Central memory CD4-positive, alpha-beta T cell (primary cell): ENCODE results near the gene CCL7.
"Not testable (repeated sequence)": the region's sequence is repeated elsewhere in the genome, so short reads cannot be mapped to it uniquely, and the experiment has no call there.

Experiments
- DNase-seq: peaks from one replicate; pipeline ENCODE4 v3.0.0; 2022
- total RNA-seq, 3 experiments: gene quantifications; one replicate each; lab custom pipeline; 2026; lab: John Stamatoyannopoulos, UW

The CCL7 gene
- 0 reads per million in 3 experiments for total RNA-seq

DNA sequence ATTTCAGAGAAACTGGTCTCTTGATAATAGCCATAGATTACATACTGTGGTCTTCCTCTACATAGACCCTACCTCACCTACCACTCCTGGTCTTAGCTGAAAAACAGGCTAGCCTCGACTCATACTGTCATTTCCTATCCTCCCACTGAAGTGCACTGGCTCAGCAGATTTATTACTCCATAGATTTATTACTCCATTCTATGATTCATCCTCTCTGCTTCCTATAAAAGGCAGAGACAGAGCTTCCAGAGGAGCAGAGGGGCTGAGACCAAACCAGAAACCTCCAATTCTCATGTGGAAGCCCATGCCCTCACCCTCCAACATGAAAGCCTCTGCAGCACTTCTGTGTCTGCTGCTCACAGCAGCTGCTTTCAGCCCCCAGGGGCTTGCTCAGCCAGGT, at the start of gene CCL7:
Gene CCL7, plus strand, starts transcription at position 253 of the 400 bp plus-strand sequence. Its CDS starts 70 bp downstream, at position 323.
- no peak for DNase-seq

DNA sequence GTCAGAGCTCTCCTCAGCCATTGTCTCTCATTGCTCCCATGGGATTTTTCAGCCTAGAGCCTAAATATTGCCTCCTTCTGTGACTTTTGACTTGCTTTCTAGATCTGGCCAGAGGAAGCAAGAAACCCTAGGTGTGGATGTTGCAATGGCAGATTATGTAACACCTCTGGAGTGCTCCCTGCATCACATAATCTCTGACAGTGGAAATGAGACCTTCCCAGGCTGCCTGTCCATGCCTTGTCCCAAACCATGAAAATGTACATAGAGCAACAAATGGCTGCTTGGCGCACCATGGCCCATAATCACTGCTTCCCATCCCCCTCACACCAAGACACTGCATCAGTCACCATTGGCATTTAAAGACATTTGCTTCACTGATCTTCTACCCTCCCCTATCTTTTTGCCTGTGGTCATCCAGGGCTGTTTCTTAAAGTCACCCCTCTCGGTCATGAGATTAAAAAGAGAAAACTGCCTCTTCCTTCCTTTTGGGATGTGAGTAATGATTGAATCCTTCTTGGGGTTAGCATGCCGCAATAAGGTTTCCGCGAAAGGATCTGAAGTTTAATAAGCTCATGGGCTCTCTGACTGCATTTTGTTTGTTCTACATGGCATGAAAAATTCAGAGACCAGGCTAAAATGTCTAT, 49.1 kb upstream of the CCL7 start:
- DNase-seq, result no peak

DNA sequence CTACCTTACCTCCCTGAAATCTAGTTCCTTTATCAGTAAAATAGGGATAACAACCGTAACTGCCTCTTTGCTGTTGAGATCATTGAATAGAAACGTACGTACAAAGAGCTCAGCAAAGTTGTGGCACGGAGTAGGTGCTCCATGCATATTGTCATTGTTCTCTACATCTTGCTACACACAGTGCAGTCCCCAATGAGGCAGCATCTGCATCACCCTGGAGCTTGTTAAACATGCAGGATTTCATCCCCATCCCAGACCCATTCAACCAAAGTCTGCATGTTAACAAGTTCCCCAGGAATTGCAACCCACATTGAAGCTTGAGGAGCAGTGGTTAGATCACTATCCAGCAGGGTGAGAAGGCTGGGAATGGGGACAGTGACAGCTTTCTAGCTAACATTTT, 48.6 kb upstream of the CCL7 start:
- no peak for DNase-seq

DNA sequence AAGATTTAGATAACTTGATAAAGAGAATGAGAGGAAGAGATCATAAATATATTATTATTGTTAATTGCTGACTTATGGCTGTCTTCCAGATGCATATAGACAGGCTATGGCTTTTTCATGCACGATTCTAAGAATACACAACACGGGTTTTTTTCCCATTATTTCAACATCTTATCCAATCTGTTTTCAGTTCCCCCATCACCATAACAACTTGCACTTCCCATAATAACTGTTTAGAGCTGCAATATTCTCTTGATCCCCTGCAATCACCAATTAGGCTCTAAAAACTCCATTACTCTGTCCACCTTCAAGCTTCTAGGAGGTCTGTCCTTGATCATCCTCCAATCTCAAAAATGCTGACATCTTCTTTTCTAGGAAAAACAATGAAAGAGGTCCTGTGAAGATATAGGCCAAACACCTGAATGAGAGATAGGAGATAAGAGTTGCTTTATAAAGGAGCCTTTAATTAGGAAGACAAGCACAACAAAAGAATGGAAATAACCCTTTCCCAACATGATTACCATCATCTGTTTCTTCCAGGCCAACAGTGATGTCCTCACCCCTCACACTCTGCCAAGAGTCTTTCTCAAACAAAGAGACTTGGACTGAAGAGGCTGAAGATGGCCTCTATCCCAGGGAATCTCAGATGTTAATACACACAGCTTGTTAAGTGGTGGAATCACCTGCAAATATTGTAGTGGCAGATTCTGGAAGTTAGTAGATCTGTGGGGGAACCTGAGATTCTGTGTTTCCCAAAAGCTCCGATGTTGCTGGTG, 47.1 kb upstream of the CCL7 start:
- no peak for DNase-seq

DNA sequence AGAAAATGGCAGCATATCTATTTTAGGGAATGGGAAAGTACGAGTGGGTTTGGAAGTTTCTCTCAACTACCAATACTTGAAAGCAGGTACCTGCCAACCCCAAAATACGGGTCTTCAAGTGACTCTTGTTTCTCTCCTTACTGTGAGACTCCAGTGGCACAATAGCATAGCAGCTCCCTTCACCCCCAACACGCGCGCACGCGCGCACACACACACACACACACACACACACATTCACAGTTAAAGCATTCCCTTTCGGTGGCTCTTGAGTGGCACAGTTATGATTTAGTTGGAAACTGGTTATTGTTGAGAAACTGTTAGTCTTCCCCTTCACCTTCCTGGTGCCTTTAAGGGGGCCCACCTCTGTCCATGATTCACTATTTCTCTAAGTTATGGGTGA, 45.0 kb upstream of the CCL7 start:
- no peak for DNase-seq

DNA sequence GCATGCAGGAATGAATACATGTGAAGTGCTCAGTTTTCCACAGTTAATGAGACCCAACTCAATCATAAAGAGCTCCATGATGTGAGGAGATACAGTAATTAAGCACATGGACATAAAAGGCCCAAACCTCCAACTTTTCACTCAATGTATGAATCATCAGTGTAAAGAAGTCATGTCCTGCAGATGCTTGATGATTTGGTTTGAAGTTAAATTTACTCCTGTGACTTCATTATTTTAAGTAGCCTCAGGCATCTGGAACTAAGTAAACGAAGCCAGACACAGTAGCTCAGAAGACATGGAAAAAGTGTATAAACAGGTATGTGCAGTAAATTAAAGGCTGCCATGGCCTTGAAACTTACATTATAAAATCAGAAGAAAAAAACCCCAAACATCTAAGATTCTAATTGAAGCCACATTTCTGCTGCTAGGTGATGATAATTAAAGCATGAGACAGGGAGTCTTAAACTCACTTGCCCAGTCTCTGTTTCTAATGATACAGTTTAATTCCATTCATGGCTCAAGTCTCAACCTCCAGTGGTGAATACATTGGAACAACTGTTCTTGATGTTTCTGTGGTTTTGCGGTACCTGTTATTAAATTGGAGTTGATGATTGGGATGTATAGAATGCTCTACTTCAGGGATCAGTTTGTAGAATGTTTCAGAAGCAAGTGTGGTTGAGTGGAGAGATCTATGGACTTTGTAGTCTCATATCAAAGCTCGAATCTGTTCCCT, 43.8 kb upstream of the CCL7 start:
- DNase-seq, result no peak

DNA sequence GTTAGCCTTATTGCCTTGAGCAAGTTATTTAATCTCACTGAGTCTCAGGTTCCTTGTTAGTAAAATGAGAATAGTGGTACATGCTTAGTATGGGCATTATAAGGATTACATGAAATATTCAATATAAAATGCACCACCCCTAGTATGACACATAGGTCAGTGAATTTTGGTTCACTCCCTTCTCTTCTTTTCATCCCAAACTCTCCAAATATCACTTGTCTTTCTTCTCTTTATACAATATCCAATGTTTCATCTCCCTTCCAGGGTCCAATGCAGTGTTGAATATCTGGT, 43.3 kb upstream of the CCL7 start:
- DNase-seq, result no peak

DNA sequence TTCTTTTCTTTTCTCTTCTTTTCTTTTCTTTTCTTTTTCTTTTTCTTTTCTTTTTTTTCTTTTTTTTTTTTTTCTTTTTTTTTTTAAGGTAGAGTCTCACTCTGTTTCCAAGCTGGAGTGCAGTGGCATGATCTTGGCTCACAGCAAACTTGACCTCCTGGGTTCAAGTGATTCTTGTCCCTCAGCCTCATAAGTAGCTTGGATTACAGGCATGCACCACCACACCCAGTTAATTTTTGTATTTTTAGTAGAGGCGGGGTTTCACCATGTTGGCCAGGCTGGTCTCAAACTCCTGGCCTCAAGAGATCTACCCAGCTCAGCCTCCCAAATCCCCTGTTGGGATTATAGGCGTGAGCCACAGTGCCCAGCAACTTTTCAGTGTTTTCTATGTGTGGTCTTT, 42.7 kb upstream of the CCL7 start:
- not testable (repeated sequence) for DNase-seq

DNA sequence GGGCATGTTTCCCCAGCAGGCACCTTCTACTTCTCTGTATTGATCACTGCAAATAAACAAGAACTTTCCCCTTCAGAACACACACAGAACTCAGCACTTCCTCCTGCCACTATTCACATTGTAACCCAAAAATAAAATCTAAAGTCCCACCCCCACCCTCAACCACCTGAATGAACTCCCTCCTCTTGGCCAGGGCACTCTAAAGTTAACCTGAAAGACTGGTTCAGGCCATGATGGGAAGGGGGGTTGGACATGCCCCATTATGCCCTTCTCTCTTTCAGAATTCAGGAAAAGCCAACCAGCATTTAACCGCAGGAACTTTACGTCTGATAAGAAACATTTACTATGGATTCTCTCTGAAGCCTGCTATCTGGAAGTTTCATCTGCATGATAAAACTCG, 42.3 kb upstream of the CCL7 start:
- DNase-seq, result no peak

DNA sequence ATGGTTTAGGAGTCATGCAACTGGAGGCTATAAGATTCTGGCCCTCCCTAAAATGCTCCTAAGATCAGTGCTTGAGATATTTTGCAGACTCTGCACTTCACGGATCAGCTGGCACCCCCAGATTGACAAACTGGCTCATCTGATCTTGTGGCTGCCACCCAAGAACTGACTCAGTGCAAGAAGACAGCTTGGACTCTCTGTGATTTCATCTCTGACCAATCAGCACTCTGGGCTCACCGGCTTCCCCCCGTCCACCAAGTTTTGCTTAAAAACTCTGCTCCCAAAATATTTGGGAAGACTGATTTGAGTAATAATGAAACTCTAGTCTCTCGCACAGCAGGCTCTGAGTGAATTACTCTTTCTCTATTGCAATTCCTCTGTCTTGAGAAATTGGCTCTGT, 41.2 kb upstream of the CCL7 start:
- no peak for DNase-seq

DNA sequence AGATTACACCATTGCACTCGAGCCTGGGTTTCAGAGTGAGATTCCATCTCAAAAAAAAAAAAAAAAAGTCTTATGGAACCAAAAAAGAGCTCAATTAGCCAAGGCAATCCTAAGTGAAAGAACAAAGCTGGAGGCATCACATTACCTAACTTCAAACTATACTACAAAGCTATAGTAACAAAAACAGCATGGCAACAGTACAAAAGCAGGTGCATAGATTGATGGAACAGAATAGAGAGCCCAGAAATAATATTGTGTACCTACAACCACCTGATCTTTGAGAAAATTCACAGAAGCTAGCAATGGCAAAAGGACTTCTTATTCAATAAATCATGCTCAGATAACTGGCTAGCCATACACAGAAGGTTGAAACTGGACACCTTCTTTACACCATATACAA, 39.7 kb upstream of the CCL7 start:
- DNase-seq, result no peak

DNA sequence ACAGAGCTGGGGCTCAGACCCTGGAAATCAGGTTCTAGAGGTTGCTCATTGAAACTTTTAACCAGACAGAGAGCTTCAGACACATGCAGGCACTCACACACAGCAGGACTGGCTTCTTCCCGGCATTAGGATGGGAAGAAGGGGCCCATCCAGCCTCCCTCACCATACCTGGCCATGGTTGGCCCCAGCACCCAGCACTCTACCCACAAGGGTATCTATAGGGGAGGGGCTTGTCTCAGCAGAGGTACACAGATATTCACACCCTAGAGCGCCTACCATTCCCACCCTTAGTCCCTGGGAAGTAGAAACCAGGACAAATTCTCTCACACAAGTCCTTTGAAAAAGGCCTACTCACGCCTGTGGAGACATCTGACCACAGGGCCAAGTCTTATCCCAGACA, 35.4 kb upstream of the CCL7 start:
- DNase-seq, result no peak

DNA sequence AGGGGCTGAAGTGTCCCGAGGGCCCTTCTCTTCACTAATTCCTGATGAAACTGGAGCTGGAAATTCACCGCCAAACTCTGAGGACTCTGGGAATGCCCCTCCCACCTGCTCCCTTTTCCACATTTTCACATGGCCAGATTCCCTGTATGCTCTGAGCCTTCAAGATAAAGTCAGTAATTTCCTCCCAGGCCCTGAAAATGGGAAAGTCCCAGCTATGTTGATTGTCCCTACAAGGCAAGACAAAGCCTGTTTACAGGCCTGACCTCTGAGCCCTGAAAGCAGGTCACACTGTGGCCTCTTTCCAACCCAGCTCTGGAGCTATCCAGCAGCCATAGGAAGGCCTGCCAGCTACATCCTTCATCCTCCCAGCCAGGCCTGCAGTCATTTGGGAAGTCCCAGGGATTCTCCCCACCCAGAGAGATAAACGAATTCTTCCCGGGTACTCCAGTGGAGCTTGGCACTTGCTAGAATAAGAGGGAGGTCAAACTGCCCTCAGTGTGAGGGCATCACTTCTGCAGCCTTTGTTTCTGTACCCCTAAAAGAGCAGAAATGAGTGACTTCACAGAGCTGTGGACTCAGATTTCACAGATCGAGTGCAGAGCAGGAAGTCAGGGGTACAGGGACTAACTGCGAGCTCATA, 34.5 kb upstream of the CCL7 start:
- DNase-seq, result no peak

DNA sequence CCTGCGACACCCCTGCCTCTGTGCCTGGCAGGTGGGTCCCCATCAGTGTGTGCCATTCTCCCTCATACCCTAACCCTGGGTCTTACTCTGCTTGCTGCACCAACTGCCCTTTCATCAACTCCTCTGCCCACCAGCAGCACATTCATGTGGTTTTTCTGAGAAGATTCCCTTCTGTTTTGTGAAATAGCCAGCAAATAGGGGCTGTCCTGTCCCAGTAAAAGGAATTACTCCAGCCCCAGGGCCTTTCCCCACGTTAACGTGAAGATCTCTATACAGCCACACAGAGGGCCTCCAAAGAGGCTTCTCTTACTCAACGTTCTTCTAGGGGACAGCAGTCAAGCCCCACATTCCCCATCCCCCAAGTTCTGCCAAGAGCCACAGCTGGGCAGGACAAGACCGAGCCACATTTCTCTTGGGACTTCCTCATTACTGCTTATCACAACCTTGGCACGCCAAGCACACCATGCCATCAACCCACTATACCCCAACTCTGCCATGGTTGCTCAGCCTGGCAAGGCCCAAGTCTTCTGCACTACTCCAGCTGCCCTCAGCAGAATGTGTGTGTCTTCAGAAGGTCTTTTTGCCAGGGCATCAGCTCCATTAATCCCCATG, 33.6 kb upstream of the CCL7 start:
- no peak for DNase-seq

DNA sequence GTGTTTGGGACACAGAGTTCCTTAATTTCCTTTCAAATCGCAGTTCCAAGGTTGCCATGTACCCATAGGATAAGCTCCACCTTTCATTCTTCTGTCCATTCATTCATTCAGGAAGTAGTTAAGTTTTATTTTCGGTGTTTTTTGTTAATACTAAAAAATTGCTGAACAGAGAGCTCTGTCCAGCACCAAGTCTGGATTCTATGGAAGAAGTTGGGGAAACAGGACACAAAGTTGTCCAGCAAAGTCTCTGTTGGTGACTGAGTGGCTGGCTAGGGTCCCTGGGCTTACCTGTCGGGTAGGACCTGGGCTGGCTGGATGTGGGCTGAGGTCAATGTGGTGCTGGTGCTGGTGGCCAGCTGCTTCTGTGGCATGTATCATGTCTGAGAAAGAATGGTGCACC, 32.6 kb upstream of the CCL7 start:
- no peak for DNase-seq

DNA sequence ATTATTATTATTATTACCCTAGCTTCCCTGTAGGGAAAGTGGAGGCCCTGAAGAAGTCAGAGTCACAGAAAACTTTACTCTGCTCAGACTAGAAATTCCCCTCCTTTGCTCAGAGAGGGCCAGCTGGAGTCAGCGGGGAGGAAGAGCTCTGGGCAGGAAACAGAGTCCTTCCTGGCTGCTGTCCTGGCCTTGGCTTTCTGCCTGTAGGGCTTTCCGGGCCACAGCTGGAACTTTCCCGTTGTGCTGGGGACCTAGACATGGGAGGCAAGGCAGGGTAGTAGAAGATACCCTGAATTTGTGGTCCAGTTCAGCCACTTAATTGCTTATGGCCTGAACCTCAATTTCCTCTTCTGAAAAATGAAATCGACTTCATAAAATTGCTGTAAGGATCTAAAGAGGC, 29.0 kb upstream of the CCL7 start:
- DNase-seq, result no peak

DNA sequence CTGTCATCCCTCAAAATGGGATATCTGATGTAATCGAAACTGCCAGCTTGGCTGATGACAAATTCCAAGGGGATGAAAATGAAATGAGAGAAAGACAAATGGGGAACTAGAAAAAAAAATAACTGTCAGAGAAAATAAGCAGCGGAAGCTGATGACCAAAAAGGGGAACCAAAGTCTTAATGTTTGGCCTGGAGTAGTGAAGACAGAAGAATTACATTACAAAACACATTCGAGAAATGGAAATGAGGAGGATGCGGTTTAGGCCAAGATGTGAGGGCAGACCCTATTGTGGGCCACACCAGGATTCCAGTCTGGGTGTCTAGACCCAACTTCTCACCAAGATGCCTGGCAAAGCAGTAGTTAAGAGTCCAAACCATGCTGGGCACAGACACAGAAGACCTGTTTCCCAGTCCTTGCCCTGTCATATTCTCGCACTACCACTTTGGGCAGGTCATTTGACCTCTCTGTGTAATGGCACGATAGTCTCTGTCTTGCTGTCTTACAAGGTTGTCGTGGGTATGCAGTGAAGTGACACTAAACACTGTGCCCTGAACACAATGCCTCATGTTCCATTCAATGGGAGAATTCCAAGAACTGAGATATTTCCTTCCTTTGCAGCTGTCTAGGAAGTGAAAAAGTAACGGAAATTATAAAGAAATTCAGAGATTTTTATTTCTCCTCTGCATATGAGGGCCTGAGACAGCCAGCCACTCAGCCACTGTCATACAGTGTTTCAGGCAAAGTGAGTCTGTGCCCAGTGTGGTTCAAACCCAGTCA, 27.2 kb upstream of the CCL7 start:
- DNase-seq, result no peak

DNA sequence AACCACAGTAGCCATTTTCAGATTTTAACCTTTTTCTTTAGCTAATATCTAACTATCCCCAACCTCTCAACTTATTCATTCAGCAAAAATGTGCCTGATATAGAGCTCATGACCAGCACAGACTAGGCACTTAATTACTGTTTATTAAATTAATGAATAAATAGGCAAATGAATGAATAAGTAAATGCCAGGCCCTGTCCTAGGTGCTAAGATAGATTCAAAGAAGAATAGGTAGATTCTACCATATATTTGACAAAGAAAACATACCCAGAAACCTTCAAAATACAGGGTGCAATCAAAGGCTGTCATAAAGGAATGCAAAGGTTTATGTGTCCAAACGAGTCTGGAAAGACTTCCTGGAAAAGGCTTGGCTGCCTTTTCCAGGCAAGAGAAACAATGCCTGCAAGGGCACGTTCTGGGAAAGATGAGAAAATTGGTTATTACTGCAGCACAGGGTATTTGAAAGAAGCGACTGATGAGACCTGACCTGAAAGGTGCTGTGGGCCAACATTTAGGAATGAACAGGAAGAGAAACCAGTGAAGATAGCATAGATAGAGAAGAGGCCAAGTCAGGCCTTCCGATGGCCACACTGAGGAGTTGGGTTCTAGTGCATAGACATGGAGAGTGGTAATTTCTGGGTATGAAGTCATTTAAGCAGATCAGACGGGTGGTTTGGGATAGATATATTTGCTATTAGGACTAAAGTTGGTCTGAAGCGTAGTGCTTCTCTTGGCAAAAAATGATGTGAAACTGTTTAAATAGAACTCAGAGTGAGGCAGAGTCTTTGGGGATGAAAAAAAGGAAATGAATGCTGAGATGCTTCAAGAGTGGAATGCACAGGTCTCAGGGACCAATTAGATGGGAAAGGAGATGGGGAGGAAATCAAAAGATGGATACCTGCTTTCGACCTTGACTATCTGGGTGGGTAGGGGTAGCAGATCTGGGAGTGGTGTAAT, 26.4 kb upstream of the CCL7 start:
- DNase-seq, result no peak

DNA sequence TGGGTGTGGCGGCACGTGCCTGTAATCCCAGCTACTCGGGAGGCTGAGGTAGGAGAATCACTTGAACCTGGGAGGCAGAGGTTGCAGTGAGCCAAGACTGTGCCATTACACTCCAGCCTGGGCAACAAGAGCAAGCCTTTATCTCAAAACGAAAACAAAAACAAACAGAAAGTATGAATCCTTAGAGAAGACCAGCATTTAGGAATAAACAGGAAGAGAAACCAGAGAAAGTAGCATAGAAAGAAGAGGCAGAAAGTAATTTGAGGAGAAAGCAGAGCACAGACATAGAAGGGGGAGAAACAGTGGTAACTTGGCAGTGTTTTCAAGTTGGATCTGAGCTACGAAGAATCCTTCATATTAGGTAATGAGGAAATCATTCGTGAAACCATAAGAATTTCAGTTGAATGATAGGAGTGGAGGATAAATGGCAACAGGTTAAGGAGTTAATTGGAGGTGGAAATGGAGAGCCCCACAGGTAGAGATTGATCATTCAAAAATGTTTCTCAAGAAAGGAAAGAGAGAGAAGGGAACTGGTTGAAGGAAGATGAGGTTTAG, 24.6 kb upstream of the CCL7 start:
- no peak for DNase-seq

DNA sequence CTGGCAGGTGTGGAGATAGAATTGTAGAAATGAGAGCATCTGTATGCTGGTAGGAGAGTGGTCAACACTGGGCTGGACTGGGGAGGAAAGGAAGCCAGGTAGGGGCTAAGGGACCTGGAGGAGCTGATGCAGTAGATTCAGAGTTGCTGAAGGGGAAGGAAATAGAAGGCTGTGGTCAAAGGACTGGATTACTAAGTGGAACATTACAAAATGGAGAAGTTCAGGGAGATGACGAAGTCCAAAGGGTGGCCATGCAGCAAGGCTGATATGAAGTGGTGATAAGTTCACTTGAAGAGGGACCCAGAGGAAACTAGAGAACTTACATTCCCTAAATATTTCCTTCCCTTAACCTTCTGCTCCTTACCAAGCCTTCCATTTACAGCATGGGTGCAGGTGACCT, 23.6 kb upstream of the CCL7 start:
- DNase-seq, result no peak

DNA sequence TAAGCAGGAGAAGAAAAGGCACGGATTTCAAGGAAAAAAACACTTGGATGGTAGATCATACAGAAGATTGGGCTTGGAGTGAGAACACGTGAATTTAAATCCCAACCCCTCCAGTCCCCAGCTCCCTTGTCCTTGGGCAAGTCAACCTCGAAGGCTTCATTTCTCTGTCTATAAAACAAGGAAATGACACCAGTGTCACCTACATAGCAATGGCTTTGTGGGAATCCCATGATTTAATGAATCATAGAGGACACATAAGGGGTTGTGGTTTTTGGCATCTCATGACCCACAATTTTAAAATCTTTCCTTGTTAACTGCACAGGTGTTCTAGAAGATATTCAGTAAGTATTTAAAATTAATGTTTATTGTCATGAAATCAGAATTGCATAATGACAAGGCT, 23.1 kb upstream of the CCL7 start:
- no peak for DNase-seq
